ENCODE measurements around the gene RMND5B.
"Not testable (repeated sequence)": the region's sequence is repeated elsewhere in the genome, so short reads cannot be mapped to it uniquely, and the experiment has no call there.

RMND5B gene

GRCh38 chr5:178177569-178177968, 46.8 kb downstream of the RMND5B start:
- no peak for DNase-seq

- no peak for DNase-seq
These were observed 49.5 kb downstream of the RMND5B start for GRCh38 chr5:178180141-178180863.

- no peak for DNase-seq
These were observed 51.5 kb downstream of the RMND5B start for GRCh38 chr5:178182158-178182876.

GRCh38 chr5:178186427-178186826, 55.6 kb downstream of the RMND5B start:
- no peak for DNase-seq

- DNase-seq = peak; percentile 2
These were observed 56.2 kb downstream of the RMND5B start, which contains the start of gene GMCL2 for GRCh38 chr5:178187014-178187413. Gene GMCL2 (minus strand): TSS chr5:178187371. CDS start chr5:178187299, 72 bp downstream.

GRCh38 chr5:178189433-178189832, 58.6 kb downstream of the RMND5B start:
- DNase-seq = no peak

- no peak for DNase-seq
These were observed 60.8 kb downstream of the RMND5B start for GRCh38 chr5:178191661-178192060.

- no peak for DNase-seq
These were observed 61.4 kb downstream of the RMND5B start for GRCh38 chr5:178192244-178192643.

- no peak for DNase-seq
These were observed 62.0 kb downstream of the RMND5B start for GRCh38 chr5:178192787-178193186.

- no peak for DNase-seq
These were observed 62.5 kb downstream of the RMND5B start for GRCh38 chr5:178193251-178193809.

- no peak for DNase-seq
These were observed 63.2 kb downstream of the RMND5B start for GRCh38 chr5:178194026-178194425.

GRCh38 chr5:178196281-178196812, 65.5 kb downstream of the RMND5B start:
- no peak for DNase-seq

GRCh38 chr5:178196986-178197385, 66.2 kb downstream of the RMND5B start:
- no peak for DNase-seq

GRCh38 chr5:178198151-178198550, 67.3 kb downstream of the RMND5B start:
- not testable (repeated sequence) for DNase-seq

GRCh38 chr5:178198706-178199105, 67.9 kb downstream of the RMND5B start:
- DNase-seq = no peak

- no peak for DNase-seq
These were observed 69.0 kb downstream of the RMND5B start for GRCh38 chr5:178199581-178200434.

Measured in NCI-H2227 treated with DMSO at 0.1 percent for 48 hours (cell line).